MG63 (cell line): ENCODE measurements around the gene RUNX3. TPM values are rescaled to one million over a fixed set of nuclear protein-coding genes. Genes with fewer than 3 reads are reported as not detected.

Experiments
- DNase-seq: peaks from one replicate; pipeline ENCODE4 v3.0.0-alpha.2; 2020
- H3K27me3 ChIP-seq: fragments of 250-450 bp; sonication (Bioruptor Pico); 2 replicates; pipeline ENCODE4 v1.5.1; 2020; ENCODE audit warnings: mild to moderate bottlenecking, moderate library complexity
- H3K36me3 ChIP-seq: fragments of 250-450 bp; sonication (Bioruptor Pico); 2 replicates; pipeline ENCODE4 v1.5.1; 2020; ENCODE audit warnings: mild to moderate bottlenecking, moderate library complexity
- H3K4me3 ChIP-seq: fragments of 250-450 bp; sonication (Bioruptor Pico); 2 replicates; pipeline ENCODE4 v1.5.1; 2020; ENCODE audit warnings: mild to moderate bottlenecking, moderate library complexity
- H3K9me3 ChIP-seq: fragments of 250-450 bp; sonication (Bioruptor Pico); 2 replicates; pipeline ENCODE4 v1.5.1; 2020; ENCODE audit warnings: mild to moderate bottlenecking, moderate library complexity
- total RNA-seq: library from RNA; depleted of rRNA; stranded (reverse); fragments of >200 nt; shearing (Covaris generic); gene quantifications from 2 replicates; pipeline ENCODE4 v1.2.3, GENCODE V29; 2014; ENCODE audit warnings: low replicate concordance

The RUNX3 gene
- total RNA-seq, 1 experiment from 2014 or later, result 5.8 TPM

DNA sequence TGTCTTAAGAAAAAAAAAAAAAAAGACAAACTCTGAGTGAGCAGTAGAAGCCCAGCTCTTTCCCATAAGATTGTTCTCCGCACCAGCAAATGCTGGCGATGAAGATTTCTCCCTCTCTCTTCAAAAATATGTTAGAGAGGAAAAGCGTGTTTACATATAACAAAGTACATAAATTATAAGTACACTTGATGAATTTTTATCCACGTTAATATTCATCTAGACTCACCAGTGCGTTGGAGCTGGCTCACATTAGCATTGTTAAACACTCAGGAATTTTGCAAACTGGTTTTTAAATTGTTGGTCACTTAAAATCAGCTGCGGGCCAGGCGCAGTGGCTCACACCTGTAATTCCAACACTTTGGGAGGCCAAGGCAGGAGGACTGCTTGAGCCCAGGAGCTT lies 56.0 kb downstream of the RUNX3 start:
- Histone ChIP-seq H3K4me3 (no peak overlapping the region), H3K27me3 (no peaks in the 10 kb centered on the region), H3K36me3 (no peaks in the 10 kb centered on the region), H3K9me3 (no peaks in the 10 kb centered on the region)
- DNase-seq, result no peak

GRCh38 chr1:24873148-24873547 lies 56.9 kb downstream of the RUNX3 start:
- Histone ChIP-seq H3K4me3 (no peak overlapping the region), H3K9me3 (no peaks in the 10 kb centered on the region), H3K36me3 (no peaks in the 10 kb centered on the region), H3K27me3 (no peaks in the 10 kb centered on the region)
- DNase-seq, result no peak

DNA sequence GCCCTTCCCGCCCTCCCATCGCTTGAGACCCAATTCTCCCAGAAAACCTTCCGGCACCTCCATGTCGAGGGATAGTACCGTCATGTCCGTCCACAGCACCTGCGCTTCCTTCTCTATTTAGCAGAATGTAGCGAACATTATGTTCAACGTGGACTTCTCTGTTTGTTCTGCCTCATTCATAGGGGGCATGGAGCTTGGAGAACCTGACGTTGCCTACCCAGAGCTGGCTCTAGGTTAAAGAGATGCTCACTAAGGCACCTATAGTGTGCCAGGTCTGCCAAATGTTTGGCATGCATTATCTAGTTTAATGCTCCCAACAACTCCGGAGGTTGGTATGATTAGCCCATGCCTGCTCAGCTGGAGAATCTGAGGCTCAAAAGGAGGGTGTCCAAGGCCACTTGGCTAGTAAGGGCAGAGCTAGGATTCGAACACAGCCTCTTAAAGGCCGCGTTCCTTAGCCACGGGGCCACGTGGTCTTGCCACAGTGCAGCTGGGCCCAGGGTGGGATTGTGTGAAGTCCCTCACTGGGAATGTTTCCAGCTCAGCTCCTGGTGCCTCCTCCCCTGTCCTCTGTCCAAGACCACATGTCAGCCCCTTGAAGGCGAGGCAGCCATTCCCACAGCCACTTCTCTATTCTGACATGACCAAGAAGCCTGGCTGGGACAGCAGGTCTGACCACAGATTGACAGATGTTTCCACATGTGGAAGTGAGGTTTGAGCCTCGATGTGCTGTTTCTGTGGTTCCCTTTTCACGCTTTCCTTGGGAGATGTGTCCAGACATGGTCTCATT lies 57.8 kb downstream of the RUNX3 start:
- H3K36me3 ChIP-seq, result no peaks in the 10 kb centered on the region
- no peak overlapping the region for H3K4me3 ChIP-seq
- no peak for DNase-seq
- H3K9me3 ChIP-seq, result no peaks in the 10 kb centered on the region
- no peaks in the 10 kb centered on the region for H3K27me3 ChIP-seq

GRCh38 chr1:24871306-24871901 lies 58.7 kb downstream of the RUNX3 start:
- H3K4me3 ChIP-seq, result no peak overlapping the region
- H3K9me3 ChIP-seq, result no peaks in the 10 kb centered on the region
- no peak for DNase-seq
- no peaks in the 10 kb centered on the region for H3K27me3 ChIP-seq
- H3K36me3 ChIP-seq, result no peaks in the 10 kb centered on the region

DNA sequence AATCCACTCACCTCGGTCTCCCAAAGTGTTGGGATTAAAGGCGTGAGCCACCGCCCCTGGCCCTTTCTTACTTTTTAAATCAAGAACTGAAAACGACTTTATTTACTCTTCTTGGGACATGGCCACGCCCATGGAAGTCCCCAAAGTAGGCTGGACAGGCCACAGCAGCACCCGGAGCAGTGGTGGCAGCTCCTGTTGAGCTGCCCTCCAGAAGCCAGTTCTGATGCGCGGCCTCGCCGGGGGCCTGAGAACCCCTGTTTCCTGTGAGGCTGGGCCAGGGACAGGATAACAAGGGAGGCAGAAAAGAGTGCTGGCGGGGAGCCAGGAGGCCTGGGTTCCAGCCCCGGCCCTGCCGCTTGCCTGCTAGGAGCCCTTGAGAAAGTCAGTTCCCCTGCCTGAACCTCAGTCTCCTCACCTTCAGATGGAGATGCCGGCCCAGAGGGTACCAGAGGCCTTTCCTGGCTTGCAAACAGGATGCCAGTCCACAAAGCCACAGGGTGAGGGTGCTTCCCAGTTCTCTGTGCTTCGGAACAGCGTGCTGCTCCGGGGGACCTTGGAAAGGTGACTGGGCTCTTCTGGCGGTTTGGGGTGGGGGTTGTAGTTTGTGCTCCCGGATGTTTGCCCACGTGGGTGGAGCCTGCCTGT lies 59.4 kb downstream of the RUNX3 start:
- DNase-seq, result no peak
- H3K36me3 ChIP-seq, result no peaks in the 10 kb centered on the region
- no peaks in the 10 kb centered on the region for H3K9me3 ChIP-seq
- H3K27me3 ChIP-seq, result no peaks in the 10 kb centered on the region
- H3K4me3 ChIP-seq, result no peak overlapping the region

GRCh38 chr1:24868016-24868875 lies 61.8 kb downstream of the RUNX3 start:
- Histone ChIP-seq H3K4me3 (no peak overlapping the region), H3K9me3 (no peaks in the 10 kb centered on the region), H3K36me3 (no peaks in the 10 kb centered on the region), H3K27me3 (no peaks in the 10 kb centered on the region)
- no peak for DNase-seq

GRCh38 chr1:24867084-24867870 lies 62.8 kb downstream of the RUNX3 start:
- no peaks in the 10 kb centered on the region for H3K36me3 ChIP-seq
- no peaks in the 10 kb centered on the region for H3K27me3 ChIP-seq
- no peaks in the 10 kb centered on the region for H3K9me3 ChIP-seq
- no peak overlapping the region for H3K4me3 ChIP-seq
- no peak for DNase-seq

DNA sequence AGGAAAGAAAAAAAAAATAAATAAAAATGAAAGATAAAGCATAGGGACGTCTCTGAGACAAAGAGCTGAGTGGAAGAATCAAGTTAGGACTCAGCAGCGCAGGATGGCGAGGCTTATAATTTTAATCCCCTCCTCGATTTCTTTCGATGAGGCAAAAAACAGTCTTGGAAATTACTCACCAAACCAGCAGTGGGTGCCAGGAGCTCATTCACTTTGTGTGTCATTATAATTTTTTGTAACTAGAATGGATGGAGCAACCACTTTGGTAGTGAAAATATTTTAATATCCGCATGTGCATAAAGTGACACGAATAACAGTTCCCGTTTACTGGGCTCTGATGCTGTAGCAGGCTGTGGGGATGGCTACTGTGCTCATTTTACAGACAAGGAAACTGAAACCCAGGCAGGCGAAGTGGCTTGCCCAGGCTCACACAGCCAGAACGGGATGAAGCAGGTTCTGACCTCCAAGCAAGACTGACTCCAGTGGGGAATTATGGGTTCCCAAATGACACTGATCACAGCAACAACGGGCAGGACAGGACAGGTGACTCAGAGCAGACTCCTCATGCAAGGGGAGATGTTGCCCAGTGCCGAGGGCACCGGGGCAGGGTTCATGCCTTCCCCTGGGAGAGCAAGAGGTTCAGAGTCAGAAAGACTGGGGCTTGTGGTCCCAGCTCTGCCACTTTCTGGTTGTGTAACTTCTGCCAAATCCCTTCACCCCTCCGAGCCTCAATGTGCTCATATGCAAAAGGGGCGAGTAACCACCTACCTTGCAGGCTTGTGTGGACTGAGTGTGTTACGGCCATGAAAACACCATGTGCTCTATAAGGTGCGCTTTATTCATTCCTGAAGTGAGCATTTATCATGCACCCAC lies 63.6 kb downstream of the RUNX3 start:
- Histone ChIP-seq H3K9me3 (no peaks in the 10 kb centered on the region), H3K27me3 (no peaks in the 10 kb centered on the region), H3K4me3 (no peak overlapping the region), H3K36me3 (no peaks in the 10 kb centered on the region)
- no peak for DNase-seq

GRCh38 chr1:24865587-24865986 lies 64.5 kb downstream of the RUNX3 start:
- Histone ChIP-seq H3K36me3 (no peaks in the 10 kb centered on the region), H3K9me3 (no peaks in the 10 kb centered on the region), H3K27me3 (no peaks in the 10 kb centered on the region), H3K4me3 (no peak overlapping the region)
- no peak for DNase-seq

DNA sequence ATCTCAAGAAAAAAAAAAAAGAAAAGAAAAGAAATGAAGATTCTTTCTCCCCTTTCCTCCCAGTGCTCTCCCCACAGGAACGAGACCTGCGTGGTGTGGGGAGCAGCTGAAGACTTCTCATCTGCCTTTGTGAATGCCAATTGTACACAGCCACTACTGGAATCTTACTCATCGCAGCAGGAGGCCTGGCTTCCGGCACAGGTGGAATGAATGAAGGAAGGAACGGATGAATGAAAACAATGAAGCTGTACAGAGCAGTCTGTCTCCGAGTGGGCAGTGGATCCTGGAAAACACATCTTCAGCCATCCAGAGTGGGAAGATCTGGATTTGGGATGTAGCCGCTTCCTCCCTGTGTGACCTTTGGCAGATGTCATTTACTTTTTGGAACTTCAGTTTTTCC lies 64.9 kb downstream of the RUNX3 start:
- no peak for DNase-seq
- H3K4me3 ChIP-seq, result no peak overlapping the region
- no peaks in the 10 kb centered on the region for H3K36me3 ChIP-seq
- no peaks in the 10 kb centered on the region for H3K27me3 ChIP-seq
- H3K9me3 ChIP-seq, result no peaks in the 10 kb centered on the region

DNA sequence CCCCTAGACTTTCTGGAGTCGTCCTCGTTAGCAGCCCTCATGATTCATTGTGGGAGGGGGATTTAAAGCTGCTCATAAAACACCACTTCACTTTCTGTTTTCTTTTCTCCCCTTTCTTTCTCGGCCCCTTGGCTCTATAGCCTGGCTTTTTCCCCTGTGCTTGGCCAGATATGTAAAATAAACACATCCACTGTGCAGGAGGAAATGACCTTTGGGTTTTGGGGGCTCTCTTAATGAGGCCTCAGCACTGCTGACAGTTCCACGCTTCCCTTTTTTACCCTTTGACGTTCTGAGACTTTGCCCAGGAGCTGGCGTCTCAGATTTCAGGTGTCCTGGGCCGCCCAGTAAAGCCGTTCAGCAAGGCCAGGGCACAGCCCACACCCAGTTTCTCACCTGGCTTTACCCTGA lies 65.7 kb downstream of the RUNX3 start:
- no peaks in the 10 kb centered on the region for H3K27me3 ChIP-seq

GRCh38 chr1:24862775-24863483 lies 67.1 kb downstream of the RUNX3 start:
- Histone ChIP-seq H3K27me3 (no peaks in the 10 kb centered on the region), H3K4me3 (no peak overlapping the region), H3K9me3 (no peaks in the 10 kb centered on the region), H3K36me3 (no peaks in the 10 kb centered on the region)
- DNase-seq, result no peak

More for the DNA sequence above, 65.7 kb downstream of the RUNX3 start:
- no peaks in the 10 kb centered on the region for H3K36me3 ChIP-seq
- H3K9me3 ChIP-seq, result no peaks in the 10 kb centered on the region
- no peak overlapping the region for H3K4me3 ChIP-seq
- no peak for DNase-seq

GRCh38 chr1:24861821-24862727 lies 68.0 kb downstream of the RUNX3 start:
- no peaks in the 10 kb centered on the region for H3K9me3 ChIP-seq
- no peak for DNase-seq
- no peaks in the 10 kb centered on the region for H3K36me3 ChIP-seq
- no peaks in the 10 kb centered on the region for H3K27me3 ChIP-seq
- H3K4me3 ChIP-seq, result no peak overlapping the region

DNA sequence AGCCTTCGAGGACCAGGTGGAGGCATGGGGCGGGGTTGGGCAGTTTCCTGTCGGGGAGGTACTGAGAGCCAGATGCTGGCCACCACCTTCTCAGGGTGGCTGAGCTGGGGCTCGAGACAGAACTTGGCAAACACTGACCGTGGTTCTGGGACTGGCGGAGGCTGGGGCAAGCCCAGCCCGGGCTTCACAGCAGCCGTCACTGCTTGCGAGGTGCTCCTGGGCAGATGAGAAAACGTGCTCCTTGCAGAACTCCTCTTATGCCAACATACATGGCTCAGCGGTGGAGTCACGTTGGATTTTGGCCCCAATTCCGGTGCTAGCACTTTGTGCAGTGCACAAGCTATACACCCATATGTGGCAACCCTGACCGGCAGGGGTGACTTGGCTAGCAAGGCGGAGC lies 69.2 kb downstream of the RUNX3 start:
- Histone ChIP-seq H3K27me3 (no peaks in the 10 kb centered on the region), H3K4me3 (no peak overlapping the region), H3K36me3 (no peaks in the 10 kb centered on the region), H3K9me3 (no peaks in the 10 kb centered on the region)
- no peak for DNase-seq
